ENCODE data around the gene PPP1R14B.

- TF ChIP-seq CTCF (conservative IDR thresholded peaks at IDR 0.05; ENCODE audit: low read depth, low read length): no peak
- no peak for TF ChIP-seq EZH2 (IDR thresholded peaks at IDR 0.05; ENCODE audit: low read length, unreplicated experiment)
Measured at GRCh38 chr11:64263947-64264317, 17.2 kb upstream of the PPP1R14B start.
